Activated CD8-positive, alpha-beta T cell treated with anti-CD3 and anti-CD28 coated beads for 36 hours (primary cell): ENCODE results near the gene NAA20. TPM values are rescaled to one million over a fixed set of nuclear protein-coding genes. Genes with fewer than 3 reads are reported as not detected.

Source experiments
- ATAC-seq: fragments of 200-7000 bp; cut with Tn5 transposase; one replicate; pipeline ENCODE4 v1.10.0; 2021; ENCODE audit warnings: mild to moderate bottlenecking, moderate library complexity
- CTCF ChIA-PET: fragments of 350-600 bp; sonication (Branson Sonifier 250); formaldehyde crosslinking; loops from one replicate; lab custom pipeline; 2021; ENCODE audit warnings: antibody characterized with exemption; lab: Charles Lee
- POLR2A ChIA-PET: fragments of 350-600 bp; sonication (Branson Sonifier 250); formaldehyde crosslinking; loops from one replicate; lab custom pipeline; 2021; ENCODE audit warnings: antibody characterized with exemption; lab: Charles Lee
- DNase-seq: peaks from one replicate; pipeline ENCODE4 v3.0.0-alpha.2; 2020
- H3K27ac Mint-ChIP-seq: one replicate; pipeline ENCODE4 v1.8.0; 2021; ENCODE audit warnings: mild to moderate bottlenecking, mixed read lengths
- H3K27me3 Mint-ChIP-seq: one replicate; pipeline ENCODE4 v1.8.0; 2021; ENCODE audit warnings: mixed read lengths
- H3K36me3 Mint-ChIP-seq: one replicate; pipeline ENCODE4 v1.8.0; 2021; ENCODE audit warnings: low read depth, mixed read lengths
- H3K4me1 Mint-ChIP-seq: one replicate; pipeline ENCODE4 v1.8.0; 2021; ENCODE audit warnings: low read depth, mixed read lengths
- H3K4me3 Mint-ChIP-seq: one replicate; pipeline ENCODE4 v1.8.0; 2021; ENCODE audit warnings: mild to moderate bottlenecking, moderate library complexity, mixed read lengths
- H3K9me3 Mint-ChIP-seq: one replicate; pipeline ENCODE4 v1.8.0; 2021; ENCODE audit warnings: mixed read lengths
- intact Hi-C: fragments of 100-400 bp; cut with micrococcal nuclease; formaldehyde crosslinking; loops from one replicate; pipeline ENCODE4 v1.10.0; 2022
- total RNA-seq, 2 experiments: library from RNA; stranded (reverse); gene quantifications; one replicate each; pipeline ENCODE4 v1.2.3, GENCODE V29; 2021
- TF ChIP-seq, protein P1 (sequence below): fragments of 200-600 bp; IDR thresholded peaks from one replicate; pipeline ENCODE4 v1.8.0; 2022; ENCODE audit warnings: antibody characterized with exemption, mild to moderate bottlenecking

The NAA20 gene
- total RNA-seq, 2 experiments from 2014 or later: 99.8 to 100 TPM

DNA sequence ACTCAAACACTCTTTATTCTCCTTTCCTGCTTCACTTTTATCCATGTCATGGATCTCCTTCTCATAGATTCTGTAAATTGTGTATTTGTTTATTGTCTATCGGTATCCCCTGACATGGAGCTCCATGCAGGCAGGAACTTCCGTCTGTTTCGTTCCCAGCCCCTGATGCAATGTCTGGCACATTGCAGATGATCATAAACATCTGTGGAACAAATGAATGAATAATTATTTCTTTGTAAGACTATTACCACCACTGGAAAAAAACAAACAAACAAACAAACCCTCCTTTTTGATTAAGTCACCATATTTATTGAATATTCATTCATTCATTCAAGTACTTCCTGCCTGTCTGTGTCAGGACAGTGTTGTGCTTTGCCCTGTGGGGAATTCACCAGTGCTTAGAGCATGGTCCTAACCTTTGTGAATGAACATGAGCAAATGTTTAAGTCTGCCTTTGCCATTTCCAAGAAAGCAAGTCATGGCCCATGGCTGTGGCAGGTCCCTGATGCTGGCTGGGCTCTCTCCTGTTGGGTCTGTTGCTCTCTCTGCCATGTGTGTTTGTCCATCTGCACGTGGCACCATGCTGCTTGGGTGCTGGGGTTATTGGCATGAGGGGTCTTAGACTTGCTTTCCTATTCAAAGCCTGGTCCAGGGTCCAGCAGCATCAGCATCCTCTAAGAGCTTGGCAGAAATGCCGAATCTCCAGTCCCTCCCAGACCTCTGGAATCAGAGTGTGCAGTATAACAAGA lies 47.5 kb upstream of the NAA20 start:
- DNase-seq: no peak
- ChIA-PET POLR2A (no interaction called here), CTCF (no interaction called here)
- Mint-ChIP-seq H3K4me3 (no peak overlapping the region), H3K9me3 (no peaks in the 10 kb centered on the region), H3K27me3 (no peaks in the 10 kb centered on the region), H3K4me1 (peaks cover 15% of the 10 kb centered on the region), H3K27ac (no peak overlapping the region), H3K36me3 (no peaks in the 10 kb centered on the region)
- no peak for ATAC-seq
- intact Hi-C loops: no loop called here
- TF ChIP-seq, protein P1, sequence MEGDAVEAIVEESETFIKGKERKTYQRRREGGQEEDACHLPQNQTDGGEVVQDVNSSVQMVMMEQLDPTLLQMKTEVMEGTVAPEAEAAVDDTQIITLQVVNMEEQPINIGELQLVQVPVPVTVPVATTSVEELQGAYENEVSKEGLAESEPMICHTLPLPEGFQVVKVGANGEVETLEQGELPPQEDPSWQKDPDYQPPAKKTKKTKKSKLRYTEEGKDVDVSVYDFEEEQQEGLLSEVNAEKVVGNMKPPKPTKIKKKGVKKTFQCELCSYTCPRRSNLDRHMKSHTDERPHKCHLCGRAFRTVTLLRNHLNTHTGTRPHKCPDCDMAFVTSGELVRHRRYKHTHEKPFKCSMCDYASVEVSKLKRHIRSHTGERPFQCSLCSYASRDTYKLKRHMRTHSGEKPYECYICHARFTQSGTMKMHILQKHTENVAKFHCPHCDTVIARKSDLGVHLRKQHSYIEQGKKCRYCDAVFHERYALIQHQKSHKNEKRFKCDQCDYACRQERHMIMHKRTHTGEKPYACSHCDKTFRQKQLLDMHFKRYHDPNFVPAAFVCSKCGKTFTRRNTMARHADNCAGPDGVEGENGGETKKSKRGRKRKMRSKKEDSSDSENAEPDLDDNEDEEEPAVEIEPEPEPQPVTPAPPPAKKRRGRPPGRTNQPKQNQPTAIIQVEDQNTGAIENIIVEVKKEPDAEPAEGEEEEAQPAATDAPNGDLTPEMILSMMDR: no peak

- intact Hi-C loops: no loop called here
- no peak for DNase-seq
- no peak overlapping the region for H3K4me3 Mint-ChIP-seq
- TF ChIP-seq, protein P1: no peak
- H3K27ac Mint-ChIP-seq: no peak overlapping the region
- no peaks in the 10 kb centered on the region for H3K9me3 Mint-ChIP-seq
- no peak for ATAC-seq
- no peaks in the 10 kb centered on the region for H3K27me3 Mint-ChIP-seq
- CTCF ChIA-PET: no interaction called here
- peaks cover 15% of the 10 kb centered on the region for H3K4me1 Mint-ChIP-seq
- POLR2A ChIA-PET: no interaction called here
- no peaks in the 10 kb centered on the region for H3K36me3 Mint-ChIP-seq
Measured at GRCh38 chr20:19970256-19970765, 46.9 kb upstream of the NAA20 start.

DNA sequence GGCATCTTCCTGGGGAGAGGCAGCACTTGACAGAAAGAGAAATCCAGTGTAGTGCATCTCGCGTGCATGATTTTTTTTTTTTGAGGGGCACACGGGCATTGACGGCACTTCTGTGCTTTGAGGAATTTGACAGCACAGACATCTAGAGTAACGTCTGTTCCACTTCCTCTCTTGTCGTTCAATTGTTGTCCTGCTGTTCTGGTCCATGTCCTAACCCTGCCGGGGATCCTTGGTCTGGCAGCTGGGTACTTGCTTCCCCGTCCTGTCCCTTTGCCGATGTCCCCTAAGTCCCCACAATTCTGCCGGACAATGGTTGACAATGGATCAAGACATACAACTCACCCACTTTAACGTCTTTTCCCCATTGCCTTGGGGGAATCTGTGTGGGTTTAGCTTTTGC lies 46.0 kb upstream of the NAA20 start:
- ATAC-seq (no peak), DNase-seq (no peak)
- no peak overlapping the region for H3K4me3 Mint-ChIP-seq
- intact Hi-C loops: no loop called here
- H3K9me3 Mint-ChIP-seq: no peaks in the 10 kb centered on the region
- H3K4me1 Mint-ChIP-seq: peaks cover 15% of the 10 kb centered on the region
- POLR2A ChIA-PET: no interaction called here
- TF ChIP-seq, protein P1: no peak
- CTCF ChIA-PET: interaction anchor here (0.6 kb wide), 1 partner anchor 9 kb away, joined by 3 read pairs; no protein-coding TSS in a partner anchor
- H3K27ac Mint-ChIP-seq: no peak overlapping the region
- no peaks in the 10 kb centered on the region for H3K27me3 Mint-ChIP-seq
- H3K36me3 Mint-ChIP-seq: no peaks in the 10 kb centered on the region

- H3K4me1 Mint-ChIP-seq: peaks cover 4% of the 10 kb centered on the region
- H3K4me3 Mint-ChIP-seq: no peak overlapping the region
- CTCF ChIA-PET: no interaction called here
- no peaks in the 10 kb centered on the region for H3K9me3 Mint-ChIP-seq
- H3K27ac Mint-ChIP-seq: no peak overlapping the region
- DNase-seq (no peak), ATAC-seq (no peak)
- intact Hi-C loops: no loop called here
- H3K27me3 Mint-ChIP-seq: no peaks in the 10 kb centered on the region
- TF ChIP-seq, protein P1: no peak
- H3K36me3 Mint-ChIP-seq: no peaks in the 10 kb centered on the region
- POLR2A ChIA-PET: interaction anchor here (0.6 kb wide), 1 partner anchor 1253 kb away, joined by 3 read pairs; no protein-coding TSS in a partner anchor
Measured at GRCh38 chr20:19973961-19974629, 43.1 kb upstream of the NAA20 start.
